Activated naive CD8-positive, alpha-beta T cell (primary cell): ENCODE results near the gene SLC25A1.
"Not testable (repeated sequence)": the region's sequence is repeated elsewhere in the genome, so short reads cannot be mapped to it uniquely, and the experiment has no call there.

Experiments used
- H3K27ac Mint-ChIP-seq: one replicate; pipeline ENCODE4 v1.8.0; 2021; ENCODE audit warnings: mixed read lengths
- H3K27me3 Mint-ChIP-seq: one replicate; pipeline ENCODE4 v1.8.0; 2021; ENCODE audit warnings: mixed read lengths
- H3K36me3 Mint-ChIP-seq: one replicate; pipeline ENCODE4 v1.8.0; 2021; ENCODE audit warnings: mixed read lengths
- H3K4me1 Mint-ChIP-seq: one replicate; pipeline ENCODE4 v1.8.0; 2021; ENCODE audit warnings: low read depth, mixed read lengths
- H3K4me3 Mint-ChIP-seq: one replicate; pipeline ENCODE4 v1.8.0; 2021; ENCODE audit warnings: mild to moderate bottlenecking, mixed read lengths
- H3K9me3 Mint-ChIP-seq: one replicate; pipeline ENCODE4 v1.8.0; 2021; ENCODE audit warnings: low read depth, mixed read lengths

The SLC25A1 gene

GRCh38 chr22:19169002-19169946, 9.3 kb downstream of the SLC25A1 start:
- Mint-ChIP-seq H3K36me3 (peaks cover 3% of the 10 kb centered on the region), H3K27me3 (peaks cover 17% of the 10 kb centered on the region), H3K4me1 (peaks cover 27% of the 10 kb centered on the region), H3K27ac (peak overlapping the region; percentile 10), H3K9me3 (no peaks in the 10 kb centered on the region), H3K4me3 (peak overlapping the region; percentile 74)

- peaks cover 17% of the 10 kb centered on the region for H3K27me3 Mint-ChIP-seq
- H3K36me3 Mint-ChIP-seq: peaks cover 3% of the 10 kb centered on the region
- no peak overlapping the region for H3K4me3 Mint-ChIP-seq
- H3K4me1 Mint-ChIP-seq: peaks cover 23% of the 10 kb centered on the region
- H3K9me3 Mint-ChIP-seq: no peaks in the 10 kb centered on the region
- no peak overlapping the region for H3K27ac Mint-ChIP-seq
These were observed 10.2 kb downstream of the SLC25A1 start for GRCh38 chr22:19168088-19168890.

GRCh38 chr22:19167106-19167869, 11.2 kb downstream of the SLC25A1 start:
- H3K27ac Mint-ChIP-seq: no peak overlapping the region
- H3K9me3 Mint-ChIP-seq: no peaks in the 10 kb centered on the region
- H3K4me1 Mint-ChIP-seq: peaks cover 14% of the 10 kb centered on the region
- H3K36me3 Mint-ChIP-seq: no peaks in the 10 kb centered on the region
- H3K27me3 Mint-ChIP-seq: peaks cover 17% of the 10 kb centered on the region
- H3K4me3 Mint-ChIP-seq: no peak overlapping the region

- Mint-ChIP-seq H3K36me3 (no peaks in the 10 kb centered on the region), H3K4me1 (peaks cover 12% of the 10 kb centered on the region), H3K4me3 (no peak overlapping the region), H3K27ac (no peak overlapping the region), H3K27me3 (peaks cover 17% of the 10 kb centered on the region), H3K9me3 (no peaks in the 10 kb centered on the region)
These were observed 12.1 kb downstream of the SLC25A1 start for GRCh38 chr22:19166421-19166820.

GRCh38 chr22:19164425-19164824, 14.1 kb downstream of the SLC25A1 start:
- Mint-ChIP-seq H3K27ac (no peak overlapping the region), H3K27me3 (peaks cover 14% of the 10 kb centered on the region), H3K4me3 (no peak overlapping the region), H3K36me3 (no peaks in the 10 kb centered on the region), H3K9me3 (no peaks in the 10 kb centered on the region), H3K4me1 (peaks cover 4% of the 10 kb centered on the region)

- H3K4me3 Mint-ChIP-seq, H3K4me1 Mint-ChIP-seq, H3K9me3 Mint-ChIP-seq, H3K36me3 Mint-ChIP-seq, H3K27ac Mint-ChIP-seq, H3K27me3 Mint-ChIP-seq: not testable (repeated sequence)
These were observed 19.9 kb downstream of the SLC25A1 start for GRCh38 chr22:19158649-19159048.

GRCh38 chr22:19156109-19156508, 22.4 kb downstream of the SLC25A1 start:
- not testable (repeated sequence) for H3K36me3 Mint-ChIP-seq, H3K4me1 Mint-ChIP-seq, H3K9me3 Mint-ChIP-seq, H3K4me3 Mint-ChIP-seq, H3K27ac Mint-ChIP-seq
- peaks cover 17% of the 10 kb centered on the region for H3K27me3 Mint-ChIP-seq

GRCh38 chr22:19152942-19153883, 25.3 kb downstream of the SLC25A1 start:
- peaks cover 20% of the 10 kb centered on the region for H3K27me3 Mint-ChIP-seq
- no peak overlapping the region for H3K4me3 Mint-ChIP-seq
- H3K4me1 Mint-ChIP-seq: peaks cover 10% of the 10 kb centered on the region
- no peaks in the 10 kb centered on the region for H3K9me3 Mint-ChIP-seq
- H3K36me3 Mint-ChIP-seq: no peaks in the 10 kb centered on the region
- H3K27ac Mint-ChIP-seq: no peak overlapping the region

- Mint-ChIP-seq H3K4me3 (peak overlapping the region; percentile 75), H3K9me3 (no peaks in the 10 kb centered on the region), H3K27ac (no peak overlapping the region), H3K27me3 (peaks cover 20% of the 10 kb centered on the region), H3K36me3 (no peaks in the 10 kb centered on the region), H3K4me1 (peaks cover 10% of the 10 kb centered on the region)
These were observed 27.0 kb downstream of the SLC25A1 start for GRCh38 chr22:19151329-19152191.

- Mint-ChIP-seq H3K9me3 (no peaks in the 10 kb centered on the region), H3K36me3 (no peaks in the 10 kb centered on the region), H3K4me3 (peak overlapping the region; percentile 75), H3K27me3 (peaks cover 20% of the 10 kb centered on the region), H3K27ac (no peak overlapping the region), H3K4me1 (peaks cover 10% of the 10 kb centered on the region)
These were observed 27.8 kb downstream of the SLC25A1 start for GRCh38 chr22:19150482-19151328.

- Mint-ChIP-seq H3K27me3 (peaks cover 20% of the 10 kb centered on the region), H3K9me3 (no peaks in the 10 kb centered on the region), H3K4me3 (peak within 1 kb of the TSS; percentile 75), H3K4me1 (peaks cover 10% of the 10 kb centered on the region), H3K36me3 (no peaks in the 10 kb centered on the region), H3K27ac (no peak within 1 kb of the TSS)
These were observed 28.5 kb downstream of the SLC25A1 start, which contains the start of gene GSC2 for GRCh38 chr22:19149991-19150390. TSS of gene GSC2 (minus strand) at chr22:19150292. CDS start at chr22:19150283, 9 bp downstream.

- no peaks in the 10 kb centered on the region for H3K9me3 Mint-ChIP-seq
- peak overlapping the region; percentile 27 for H3K4me3 Mint-ChIP-seq
- H3K27ac Mint-ChIP-seq: no peak overlapping the region
- peaks cover 15% of the 10 kb centered on the region for H3K4me1 Mint-ChIP-seq
- no peaks in the 10 kb centered on the region for H3K36me3 Mint-ChIP-seq
- H3K27me3 Mint-ChIP-seq: peaks cover 20% of the 10 kb centered on the region
These were observed 29.3 kb downstream of the SLC25A1 start for GRCh38 chr22:19149047-19149883.
